K562 (cell line): ENCODE measurements around the gene PRSS27. TPM values are rescaled to one million over a fixed set of nuclear protein-coding genes. Genes with fewer than 3 reads are reported as not detected.

Source experiments
- CHD2 ChIP-seq: IDR thresholded peaks from 2 replicates; pipeline ENCODE4 v1.6.1; 2011; ENCODE audit warnings: low read depth, low read length
- ETS1 ChIP-seq: conservative IDR thresholded peaks from 2 replicates; pipeline ENCODE4 v1.6.1; 2011; ENCODE audit warnings: low read depth, mild to moderate bottlenecking, low read length; ENCODE audit not compliant: control insufficient read depth
- GTF2A2 ChIP-seq: IDR thresholded peaks from 2 replicates; pipeline ENCODE4 v1.6.1; 2016; ENCODE audit warnings: mild to moderate bottlenecking, missing genetic modification characterization, missing compliant biosample characterization
- HNRNPUL1 ChIP-seq: fragments of 200-400 bp; formaldehyde crosslinking; IDR thresholded peaks from 2 replicates; pipeline ENCODE4 v1.6.1; 2017; ENCODE audit warnings: low read length
- L3MBTL2 ChIP-seq: fragments of 450-650 bp; IDR thresholded peaks from 2 replicates; pipeline ENCODE4 v1.6.1; 2016; ENCODE audit warnings: mild to moderate bottlenecking, moderate library complexity
- MBD1 ChIP-seq: fragments of 250-450 bp; sonication (Bioruptor Pico); IDR thresholded peaks from 2 replicates; pipeline ENCODE4 v1.8.0; 2022; ENCODE audit warnings: inconsistent platforms
- PHTF2 ChIP-seq: fragments of 250-450 bp; sonication (Bioruptor Pico); IDR thresholded peaks from 2 replicates; pipeline ENCODE4 v1.5.0; 2021; ENCODE audit warnings: mild to moderate bottlenecking
- PML ChIP-seq: IDR thresholded peaks from 2 replicates; pipeline ENCODE4 v1.6.1; 2012; ENCODE audit warnings: low read length, inconsistent platforms
- PTTG1 ChIP-seq: fragments of 450-650 bp; IDR thresholded peaks from 2 replicates; pipeline ENCODE4 v1.6.1; 2016; ENCODE audit warnings: low read depth, mild to moderate bottlenecking, missing genetic modification characterization, missing compliant biosample characterization
- RFX5 ChIP-seq: IDR thresholded peaks from 2 replicates; pipeline ENCODE4 v1.6.1; 2011; ENCODE audit warnings: low read depth, mild to moderate bottlenecking, improper control_type of control experiment, low read length
- SAFB ChIP-seq: fragments of 200-400 bp; formaldehyde crosslinking; IDR thresholded peaks from 2 replicates; pipeline ENCODE4 v1.6.1; 2017; ENCODE audit warnings: low read depth, low read length, borderline replicate concordance
- SOX6 ChIP-seq: fragments of 450-650 bp; IDR thresholded peaks from 2 replicates; pipeline ENCODE4 v1.6.1; 2014; ENCODE audit warnings: mild to moderate bottlenecking
- TEAD1 ChIP-seq, 2 experiments: fragments of 450-650 bp in 1 of 2; sonication (generic) in 1 of 2; formaldehyde crosslinking; IDR thresholded peaks; 2 replicates each; pipeline versions ENCODE4 v1.4.0 to v1.8.0; 2020 to 2022; ENCODE audit warnings: mild to moderate bottlenecking in 2 of 2, missing genetic modification reagents in 1 of 2
- ZBTB43 ChIP-seq: sonication (generic); formaldehyde crosslinking; IDR thresholded peaks from 2 replicates; pipeline ENCODE4 v1.8.0; 2023; ENCODE audit warnings: mild to moderate bottlenecking, missing genetic modification reagents
- ZKSCAN3 ChIP-seq: fragments of 250-450 bp; sonication (Bioruptor Pico); IDR thresholded peaks from 2 replicates; pipeline ENCODE4 v1.4.0; 2020
- ZNF184 ChIP-seq: sonication (generic); formaldehyde crosslinking; IDR thresholded peaks from 2 replicates; pipeline ENCODE4 v1.5.0; 2020; ENCODE audit warnings: missing genetic modification reagents
- ZNF780A ChIP-seq: fragments of 250-450 bp; sonication (Bioruptor Pico); IDR thresholded peaks from 2 replicates; pipeline ENCODE4 v1.5.0; 2021; ENCODE audit warnings: mild to moderate bottlenecking
- polyA plus RNA-seq, 8 experiments: library from polyadenylated mRNA; depleted of rRNA in 4 of 8; stranded (reverse) in 5 of 8; unstranded in 3 of 8; fragments of >200 nt; fragmentation: Nextera tagmentation in 2 of 8; fragmentation: Illumina TruSeq in 1 of 8; extraction: Ambion mirVana in 2 of 8; extraction: Trizol in 1 of 8; gene quantifications; 2 replicates each; pipeline versions ENCODE4 v1.2.1 to v1.2.3, GENCODE V29; 2011 to 2014; ENCODE audit warnings: inconsistent platforms in 1 of 8, missing spikeins in 1 of 8
- total RNA-seq, 7 experiments: library from RNA; depleted of rRNA in 6 of 7; stranded (reverse); fragments of >200 nt in 6 of 7; fragmentation: Illumina TruSeq in 2 of 7; extraction: Trizol in 2 of 7; gene quantifications; 2 replicates each; pipeline versions ENCODE4 v1.2.1 to v1.2.3, GENCODE V29; 2011 to 2021; ENCODE audit warnings: low replicate concordance in 1 of 7
- TF ChIP-seq, protein P1 (sequence below): fragments of 250-450 bp; sonication (Bioruptor Pico); IDR thresholded peaks from 2 replicates; pipeline ENCODE4 v1.5.0; 2021; ENCODE audit warnings: mild to moderate bottlenecking, moderate library complexity
- TF ChIP-seq, protein P2 (sequence below): sonication (generic); formaldehyde crosslinking; IDR thresholded peaks from 2 replicates; pipeline ENCODE4 v1.8.1; 2022; ENCODE audit warnings: missing genetic modification reagents

Gene PRSS27
- total and polyA plus RNA-seq, 9 of the 15 experiments (the other 6 are each of a cell fraction or from before 2014, with no cell fraction given): 0.09 to 0.20 (median 0.17) TPM; not detected in 5

DNA sequence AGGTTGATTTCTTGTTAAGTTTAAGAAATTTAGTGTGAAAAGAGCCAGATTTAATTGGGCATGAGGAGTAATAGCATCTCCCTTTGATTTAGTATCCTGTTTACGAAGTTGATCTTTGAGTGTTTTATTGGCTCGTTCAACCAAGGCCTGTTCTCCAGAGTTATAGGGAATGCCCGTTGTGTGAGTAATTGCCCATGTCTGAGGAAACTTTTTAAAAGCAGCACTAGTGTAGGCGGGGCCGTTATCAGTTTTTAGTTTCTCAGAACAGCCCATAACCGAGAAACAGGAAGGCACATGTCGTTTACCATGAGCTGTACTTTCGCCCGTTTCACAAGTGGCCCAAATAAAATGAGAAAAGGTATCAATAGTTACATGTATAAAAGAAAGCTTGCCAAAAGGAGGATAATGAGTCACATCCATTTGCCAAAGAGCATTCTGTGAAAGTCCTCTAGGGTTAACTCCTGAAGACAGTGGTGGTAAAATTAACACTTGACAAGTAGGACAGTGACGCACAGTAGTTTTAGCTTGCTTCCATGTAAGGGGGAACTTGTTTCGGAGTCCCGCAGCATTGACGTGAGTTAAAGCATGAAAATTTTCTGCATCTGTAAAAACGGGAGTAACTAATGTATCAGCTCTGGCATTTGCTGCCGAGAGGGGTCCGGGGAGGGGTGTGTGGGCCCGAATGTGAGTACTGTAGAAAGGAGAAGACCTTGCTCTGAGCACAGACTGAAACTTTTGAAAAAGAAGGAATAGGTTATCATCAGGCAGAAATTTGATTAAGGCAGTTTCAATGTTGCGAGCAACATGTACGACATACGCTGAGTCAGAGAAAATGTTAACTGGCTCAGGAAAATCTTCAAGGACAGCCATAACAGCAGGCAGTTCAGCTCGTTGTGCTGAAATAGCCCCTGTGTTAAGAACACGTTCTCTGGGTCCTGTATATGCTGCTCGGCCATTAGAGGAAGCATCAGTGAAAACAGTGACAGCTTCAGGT, 56.2 kb downstream of the PRSS27 start (continued):
- TF ChIP-seq ZBTB43 (CRISPR knock-in tag): no peak
- TF ChIP-seq MBD1: no peak
- no peak for TF ChIP-seq ZKSCAN3 (CRISPR knock-in tag)
- 0 out of 2 replicates have a peak, but pooled peaks have one; percentile 22 for TF ChIP-seq PML
- no peak for TF ChIP-seq ZNF184 (CRISPR knock-in tag)
- TF ChIP-seq, protein P1, sequence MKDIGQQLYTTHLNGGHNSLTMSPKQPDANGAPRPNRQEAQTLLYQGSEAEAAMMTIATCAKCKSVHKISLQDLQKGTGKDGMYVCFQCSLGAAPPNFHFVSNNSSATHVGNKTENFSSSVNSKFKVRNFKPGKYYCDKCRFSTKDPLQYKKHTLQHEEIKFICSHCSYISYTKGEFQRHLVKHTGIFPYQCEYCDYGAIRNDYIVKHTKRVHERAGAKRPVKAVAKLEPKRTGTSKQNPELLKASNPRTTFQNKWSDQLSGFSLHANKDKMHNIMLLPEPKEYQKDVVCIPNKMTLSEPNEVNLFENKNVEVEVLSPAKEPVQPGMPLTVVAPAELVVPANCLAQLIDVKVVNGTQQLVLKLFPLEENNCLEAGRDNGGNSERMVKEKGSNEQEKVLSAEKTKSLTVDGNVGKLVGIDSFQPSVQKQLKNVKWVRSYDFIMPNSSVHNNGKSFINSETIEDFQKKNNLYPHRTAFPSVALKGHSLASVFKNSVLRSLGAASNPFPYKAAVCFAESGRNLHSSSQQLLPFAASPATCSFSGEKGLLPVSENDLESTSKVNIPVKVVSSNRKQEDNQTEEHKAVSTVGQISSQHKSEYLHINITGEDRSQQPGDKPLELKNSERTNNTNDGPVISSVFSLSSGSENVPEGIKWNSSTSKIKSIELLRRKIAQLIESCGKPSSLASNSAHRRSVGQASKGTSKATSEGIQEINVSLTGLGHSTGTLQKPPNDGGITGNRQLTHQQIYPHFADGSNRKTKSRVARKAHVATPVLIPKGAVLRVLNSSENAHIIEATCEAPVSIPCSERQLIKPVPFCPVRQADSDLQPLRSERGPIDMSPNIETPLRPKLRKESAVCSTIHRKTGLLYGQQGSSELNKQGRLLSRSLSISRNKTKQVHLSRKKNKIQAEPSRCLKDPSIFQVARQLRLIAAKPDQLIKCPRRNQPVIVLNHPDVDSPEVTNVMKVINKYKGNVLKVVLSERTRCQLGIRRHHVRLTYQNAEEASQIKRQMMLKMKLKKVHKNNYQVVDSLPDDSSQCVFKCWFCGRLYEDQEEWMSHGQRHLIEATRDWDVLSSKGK (CRISPR knock-in tag): no peak
- TF ChIP-seq PTTG1 (tag): no peak
- peak; percentile 67; the same call in 1 of the 2 replicates for TF ChIP-seq L3MBTL2
- no peak for TF ChIP-seq RFX5
- no peak for TF ChIP-seq CHD2
- TF ChIP-seq PHTF2 (CRISPR knock-in tag): no peak
- 0 out of 4 replicates have a peak, but pooled peaks of 1 of the 2 experiments have one; percentile 22 for TF ChIP-seq TEAD1 (CRISPR knock-in tag; IDR thresholded peaks at IDR 0.05)
- no peak for TF ChIP-seq ZNF780A
- TF ChIP-seq SOX6: no peak
- no peak for TF ChIP-seq SAFB
- TF ChIP-seq HNRNPUL1: no peak
- TF ChIP-seq, protein P2, sequence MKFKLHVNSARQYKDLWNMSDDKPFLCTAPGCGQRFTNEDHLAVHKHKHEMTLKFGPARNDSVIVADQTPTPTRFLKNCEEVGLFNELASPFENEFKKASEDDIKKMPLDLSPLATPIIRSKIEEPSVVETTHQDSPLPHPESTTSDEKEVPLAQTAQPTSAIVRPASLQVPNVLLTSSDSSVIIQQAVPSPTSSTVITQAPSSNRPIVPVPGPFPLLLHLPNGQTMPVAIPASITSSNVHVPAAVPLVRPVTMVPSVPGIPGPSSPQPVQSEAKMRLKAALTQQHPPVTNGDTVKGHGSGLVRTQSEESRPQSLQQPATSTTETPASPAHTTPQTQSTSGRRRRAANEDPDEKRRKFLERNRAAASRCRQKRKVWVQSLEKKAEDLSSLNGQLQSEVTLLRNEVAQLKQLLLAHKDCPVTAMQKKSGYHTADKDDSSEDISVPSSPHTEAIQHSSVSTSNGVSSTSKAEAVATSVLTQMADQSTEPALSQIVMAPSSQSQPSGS (CRISPR knock-in tag): no peak
- no peak for TF ChIP-seq GTF2A2 (tag)
- TF ChIP-seq ETS1: no peak
